ENCODE data around the gene SYNGAP1. TPM values are rescaled to one million over a fixed set of nuclear protein-coding genes. Genes with fewer than 3 reads are reported as not detected.

The SYNGAP1 gene
- total and polyA plus RNA-seq, 4 donors: 0.32 to 1.8 (median 1.1) TPM

Small RNAs within 50 kb of the gene (small RNA-seq; reads per million reads assigned to genes)
- not detected for gene RPL35AP4
- not detected for gene ZBTB9

Other genes with a start within 250 kb of the SYNGAP1 start
- under 1 TPM; 0.19 to 0.59 TPM for gene COL11A2, start 227.6 kb upstream of the SYNGAP1 start, total RNA-seq
- under 1 TPM; 0.15 to 0.36 TPM for gene COL11A2, start 227.6 kb upstream of the SYNGAP1 start, polyA plus RNA-seq
- 10 to 100 TPM in 1 of 2 donors, 1 to 10 TPM in 1; 9.5 to 19.4 TPM for gene RXRB, start 219.4 kb upstream of the SYNGAP1 start, total RNA-seq
- 10 to 100 TPM in 1 of 2 donors, 1 to 10 TPM in 1; 7.7 to 13.9 TPM for gene RXRB, start 219.4 kb upstream of the SYNGAP1 start, polyA plus RNA-seq
- 100 to 1,000 TPM in 1 of 2 donors, 10 to 100 TPM in 1; 45.0 to 112 TPM for gene SLC39A7, start 219.2 kb upstream of the SYNGAP1 start, total RNA-seq
- gene SLC39A7, start 219.2 kb upstream of the SYNGAP1 start, polyA plus RNA-seq: 10 to 100 TPM in 1 of 2 donors, 1 to 10 TPM in 1; 8.9 to 97.3 TPM
- 10 to 100 TPM; 24.5 to 31.2 TPM for gene HSD17B8, start 215.4 kb upstream of the SYNGAP1 start, total RNA-seq
- 10 to 100 TPM; 43.7 to 52.3 TPM for gene HSD17B8, start 215.4 kb upstream of the SYNGAP1 start, polyA plus RNA-seq
- 10 to 100 TPM; 11.5 to 19.7 TPM for gene RING1, start 211.6 kb upstream of the SYNGAP1 start, total RNA-seq
- 10 to 100 TPM in 1 of 2 donors, 1 to 10 TPM in 1; 4.4 to 18.4 TPM for gene RING1, start 211.6 kb upstream of the SYNGAP1 start, polyA plus RNA-seq
- gene VPS52, start 148.2 kb upstream of the SYNGAP1 start, total RNA-seq: 10 to 100 TPM; 21.3 to 33.4 TPM
- gene VPS52, start 148.2 kb upstream of the SYNGAP1 start, polyA plus RNA-seq: 10 to 100 TPM; 23.1 to 27.5 TPM
- 1,000 to 10,000 TPM in 1 of 2 donors, 100 to 1,000 TPM in 1; 742 to 1,432 TPM for gene RPS18, start 148.0 kb upstream of the SYNGAP1 start, total RNA-seq
- 1,000 to 10,000 TPM in 1 of 2 donors, 100 to 1,000 TPM in 1; 812 to 1,309 TPM for gene RPS18, start 148.0 kb upstream of the SYNGAP1 start, polyA plus RNA-seq
- 1 to 10 TPM; 1.5 to 2.2 TPM for gene B3GALT4, start 142.9 kb upstream of the SYNGAP1 start, total RNA-seq
- 1 to 10 TPM; 1.5 to 2.7 TPM for gene B3GALT4, start 142.9 kb upstream of the SYNGAP1 start, polyA plus RNA-seq
- gene WDR46, start 130.8 kb upstream of the SYNGAP1 start, total RNA-seq: 10 to 100 TPM; 17.9 to 28.3 TPM
- 10 to 100 TPM; 23.0 to 30.2 TPM for gene WDR46, start 130.8 kb upstream of the SYNGAP1 start, polyA plus RNA-seq
- gene PFDN6, start 130.5 kb upstream of the SYNGAP1 start, total RNA-seq: 10 to 100 TPM; 12.5 to 22.4 TPM
- 10 to 100 TPM in 1 of 2 donors, 1 to 10 TPM in 1; 6.5 to 60.1 TPM for gene PFDN6, start 130.5 kb upstream of the SYNGAP1 start, polyA plus RNA-seq
- gene RGL2, start 121.1 kb upstream of the SYNGAP1 start, total RNA-seq: 10 to 100 TPM; 16.7 to 17.8 TPM
- 10 to 100 TPM; 16.8 to 22.8 TPM for gene RGL2, start 121.1 kb upstream of the SYNGAP1 start, polyA plus RNA-seq
- gene TAPBP, start 106.0 kb upstream of the SYNGAP1 start, total RNA-seq: 10 to 100 TPM; 52.7 to 74.0 TPM
- 10 to 100 TPM; 47.9 to 49.3 TPM for gene TAPBP, start 106.0 kb upstream of the SYNGAP1 start, polyA plus RNA-seq
- 1 to 10 TPM; 5.5 to 7.8 TPM for gene ZBTB22, start 102.3 kb upstream of the SYNGAP1 start, total RNA-seq
- gene ZBTB22, start 102.3 kb upstream of the SYNGAP1 start, polyA plus RNA-seq: 1 to 10 TPM; 1.6 to 3.9 TPM
- gene DAXX, start 97.1 kb upstream of the SYNGAP1 start, total RNA-seq: 10 to 100 TPM; 11.8 to 15.1 TPM
- gene DAXX, start 97.1 kb upstream of the SYNGAP1 start, polyA plus RNA-seq: 10 to 100 TPM; 12.9 to 13.1 TPM
- 10 to 100 TPM in 1 of 2 donors, under 1 TPM in 1; 0.08 to 30.0 TPM for gene KIFC1, start 28.2 kb upstream of the SYNGAP1 start, total RNA-seq
- 1 to 10 TPM in 1 of 2 donors, under 1 TPM in 1; 0.29 to 2.2 TPM for gene KIFC1, start 28.2 kb upstream of the SYNGAP1 start, polyA plus RNA-seq
- gene PHF1, start 9.1 kb upstream of the SYNGAP1 start, total RNA-seq: 10 to 100 TPM in 1 of 2 donors, 1 to 10 TPM in 1; 7.2 to 13.5 TPM
- 10 to 100 TPM in 1 of 2 donors, 1 to 10 TPM in 1; 9.9 to 13.1 TPM for gene PHF1, start 9.1 kb upstream of the SYNGAP1 start, polyA plus RNA-seq
- gene CUTA, start 2.0 kb upstream of the SYNGAP1 start, total RNA-seq: 10 to 100 TPM; 33.1 to 46.0 TPM
- 100 to 1,000 TPM; 140 to 164 TPM for gene CUTA, start 2.0 kb upstream of the SYNGAP1 start, polyA plus RNA-seq
- gene ZBTB9, start 34.5 kb downstream of the SYNGAP1 start, total RNA-seq: 1 to 10 TPM; 1.6 to 3.4 TPM
- gene ZBTB9, start 34.5 kb downstream of the SYNGAP1 start, polyA plus RNA-seq: 1 to 10 TPM; 1.1 to 3.0 TPM
- gene BAK1, start 160.2 kb downstream of the SYNGAP1 start, total RNA-seq: 1 to 10 TPM; 4.4 to 6.1 TPM
- 1 to 10 TPM; 2.4 to 8.7 TPM for gene BAK1, start 160.2 kb downstream of the SYNGAP1 start, polyA plus RNA-seq
- 1 to 10 TPM in 1 of 2 donors, under 1 TPM in 1; 0.75 to 2.8 TPM for gene ITPR3, start 201.3 kb downstream of the SYNGAP1 start, total RNA-seq
- under 1 TPM; 0.49 to 0.67 TPM for gene ITPR3, start 201.3 kb downstream of the SYNGAP1 start, polyA plus RNA-seq

Data from liver (tissue), 5 donors.